GM18858 (cell line): Measurements from ENCODE around the gene DNAJC17.

ENCODE experiments used
- ATAC-seq: cut with Tn5 transposase; IDR thresholded peaks from one replicate; pipeline ENCODE4 v1.9.1; 2021; ENCODE audit not compliant: unreplicated experiment

The DNAJC17 gene

GRCh38 chr15:40743921-40744814, 63.1 kb downstream of the DNAJC17 start:
- no peak for ATAC-seq

- no peak for ATAC-seq
Measured at GRCh38 chr15:40743485-40743901, 63.8 kb downstream of the DNAJC17 start.

GRCh38 chr15:40739854-40740253, 67.4 kb downstream of the DNAJC17 start:
- no peak for ATAC-seq

- ATAC-seq = no peak
Measured at GRCh38 chr15:40739047-40739446, 68.2 kb downstream of the DNAJC17 start.

GRCh38 chr15:40737048-40737447, 70.2 kb downstream of the DNAJC17 start:
- no peak for ATAC-seq

GRCh38 chr15:40736575-40736974, 70.7 kb downstream of the DNAJC17 start:
- ATAC-seq = no peak

- ATAC-seq = no peak
Measured at GRCh38 chr15:40731034-40731433, 76.2 kb downstream of the DNAJC17 start.

- ATAC-seq = no peak
Measured at GRCh38 chr15:40723919-40724318, 83.4 kb downstream of the DNAJC17 start.

GRCh38 chr15:40722934-40723333, 84.3 kb downstream of the DNAJC17 start:
- ATAC-seq = no peak

- no peak for ATAC-seq
Measured at GRCh38 chr15:40722354-40722753, 84.9 kb downstream of the DNAJC17 start.

- ATAC-seq = no peak
Measured at GRCh38 chr15:40721701-40722100, 85.6 kb downstream of the DNAJC17 start.

GRCh38 chr15:40716165-40716564, 91.1 kb downstream of the DNAJC17 start:
- no peak for ATAC-seq
